Adrenal gland (tissue), 5 donors: Measurements from ENCODE around the gene TTLL11.

Source experiments
- POLR2A ChIP-seq, 2 donors: fragments of 450-650 bp; IDR thresholded peaks; one replicate each; pipeline ENCODE4 v1.6.1; 2017; ENCODE audit warnings: antibody characterized with exemption in 2 of 2, mild to moderate bottlenecking in 2 of 2, moderate library complexity in 1 of 2
- TF ChIP-seq, protein P1 (sequence below), 6 experiments: fragments of 450-650 bp in 4 of 6; fragments of 200-600 bp in 2 of 6; sonication (generic) in 1 of 6; IDR thresholded peaks; 1 replicate in 5 of 6; 2 replicates in 1 of 6; pipeline versions ENCODE4 v1.5.1 to v1.8.0; 2016 to 2021; ENCODE audit warnings: antibody characterized with exemption in 6 of 6, mild to moderate bottlenecking in 2 of 6, moderate library complexity in 1 of 6
- donor health status: DM: no; HTN: no; CAD: no.

- TF ChIP-seq, protein P1, sequence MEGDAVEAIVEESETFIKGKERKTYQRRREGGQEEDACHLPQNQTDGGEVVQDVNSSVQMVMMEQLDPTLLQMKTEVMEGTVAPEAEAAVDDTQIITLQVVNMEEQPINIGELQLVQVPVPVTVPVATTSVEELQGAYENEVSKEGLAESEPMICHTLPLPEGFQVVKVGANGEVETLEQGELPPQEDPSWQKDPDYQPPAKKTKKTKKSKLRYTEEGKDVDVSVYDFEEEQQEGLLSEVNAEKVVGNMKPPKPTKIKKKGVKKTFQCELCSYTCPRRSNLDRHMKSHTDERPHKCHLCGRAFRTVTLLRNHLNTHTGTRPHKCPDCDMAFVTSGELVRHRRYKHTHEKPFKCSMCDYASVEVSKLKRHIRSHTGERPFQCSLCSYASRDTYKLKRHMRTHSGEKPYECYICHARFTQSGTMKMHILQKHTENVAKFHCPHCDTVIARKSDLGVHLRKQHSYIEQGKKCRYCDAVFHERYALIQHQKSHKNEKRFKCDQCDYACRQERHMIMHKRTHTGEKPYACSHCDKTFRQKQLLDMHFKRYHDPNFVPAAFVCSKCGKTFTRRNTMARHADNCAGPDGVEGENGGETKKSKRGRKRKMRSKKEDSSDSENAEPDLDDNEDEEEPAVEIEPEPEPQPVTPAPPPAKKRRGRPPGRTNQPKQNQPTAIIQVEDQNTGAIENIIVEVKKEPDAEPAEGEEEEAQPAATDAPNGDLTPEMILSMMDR (IDR thresholded peaks at IDR 0.05), result no peak
- TF ChIP-seq POLR2A (IDR thresholded peaks at IDR 0.05), result no peak
Measured at GRCh38 chr9:121976751-121977150, 116.4 kb downstream of the TTLL11 start.
